HG03103 (cell line): ENCODE measurements around the gene FRAT1.
"Not testable (repeated sequence)": the region's sequence is repeated elsewhere in the genome, so short reads cannot be mapped to it uniquely, and the experiment has no call there.

Experiments
- ATAC-seq: cut with Tn5 transposase; IDR thresholded peaks from one replicate; pipeline ENCODE4 v1.9.1; 2021; ENCODE audit warnings: low read depth; ENCODE audit not compliant: unreplicated experiment

FRAT1 gene, protein sequence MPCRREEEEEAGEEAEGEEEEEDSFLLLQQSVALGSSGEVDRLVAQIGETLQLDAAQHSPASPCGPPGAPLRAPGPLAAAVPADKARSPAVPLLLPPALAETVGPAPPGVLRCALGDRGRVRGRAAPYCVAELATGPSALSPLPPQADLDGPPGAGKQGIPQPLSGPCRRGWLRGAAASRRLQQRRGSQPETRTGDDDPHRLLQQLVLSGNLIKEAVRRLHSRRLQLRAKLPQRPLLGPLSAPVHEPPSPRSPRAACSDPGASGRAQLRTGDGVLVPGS

DNA sequence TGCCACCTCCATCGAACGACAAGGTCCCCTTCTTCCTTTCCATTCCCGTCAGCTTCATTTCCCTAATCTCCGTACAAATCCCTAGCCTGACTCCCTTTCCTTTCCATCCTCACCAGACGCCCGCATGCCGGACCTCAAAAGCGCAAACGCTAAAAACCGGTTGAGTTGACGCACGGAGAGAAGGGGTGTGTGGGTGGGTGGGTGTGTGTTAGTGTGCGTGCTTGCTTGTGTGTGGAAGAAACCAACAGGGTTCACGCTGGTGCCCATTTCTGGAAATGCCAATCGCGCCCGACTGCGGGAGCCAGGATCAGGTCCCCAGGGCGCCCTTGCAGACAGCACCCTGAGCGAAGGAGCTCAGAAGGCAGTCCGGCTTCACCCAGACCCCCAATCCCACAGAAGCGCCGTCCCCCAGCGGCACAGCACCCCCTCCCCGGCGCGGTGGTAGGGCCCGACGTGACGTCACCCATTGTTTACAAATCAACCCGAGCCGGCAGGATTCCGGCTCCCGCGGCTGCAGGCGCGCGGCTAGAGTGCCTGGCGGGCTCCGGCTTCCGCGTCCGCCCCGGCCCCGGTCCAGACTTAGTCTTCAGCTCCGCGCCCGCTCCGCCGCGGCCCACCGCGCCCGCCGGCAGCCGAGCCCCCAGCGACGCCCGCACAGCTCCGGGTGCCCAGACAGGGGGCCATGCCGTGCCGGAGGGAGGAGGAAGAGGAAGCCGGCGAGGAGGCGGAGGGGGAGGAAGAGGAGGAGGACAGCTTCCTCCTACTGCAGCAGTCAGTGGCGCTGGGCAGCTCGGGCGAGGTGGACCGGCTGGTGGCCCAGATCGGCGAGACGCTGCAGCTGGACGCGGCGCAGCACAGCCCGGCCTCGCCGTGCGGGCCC is at the start of gene FRAT1:
Gene FRAT1 (plus strand): TSS at position 500 of the 880 bp plus-strand sequence. CDS start 183 bp downstream, at position 683.
- ATAC-seq = peak; percentile 62

DNA sequence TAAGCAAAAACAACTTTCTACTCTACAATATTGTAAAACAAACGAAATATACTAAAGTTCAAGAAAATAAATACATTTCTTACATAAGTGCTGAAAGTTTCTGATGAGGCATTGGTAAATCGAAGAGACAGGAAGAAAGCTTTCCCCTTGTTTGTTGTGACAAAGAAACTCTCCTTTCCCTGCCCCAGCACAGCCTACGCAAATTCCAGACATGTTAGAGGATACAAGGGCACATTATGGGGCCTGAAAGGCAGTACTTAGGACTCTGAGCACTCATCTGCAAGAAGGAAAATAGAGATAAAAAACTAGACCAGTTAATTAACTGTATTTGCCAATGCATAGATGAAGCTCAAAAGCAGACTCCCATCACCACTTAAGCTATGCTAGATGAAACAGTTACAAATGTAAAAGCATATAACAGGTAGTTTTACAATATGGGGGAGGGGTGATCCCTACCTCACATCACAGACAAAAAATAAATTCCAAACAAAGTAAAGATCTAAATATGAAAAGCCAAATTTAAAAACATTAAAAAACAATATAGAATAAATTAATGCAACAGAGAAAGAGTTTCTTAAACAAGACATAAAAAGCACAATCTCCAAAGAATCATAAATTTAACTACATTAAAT is 48.4 kb upstream of the FRAT1 start:
- ATAC-seq = no peak

DNA sequence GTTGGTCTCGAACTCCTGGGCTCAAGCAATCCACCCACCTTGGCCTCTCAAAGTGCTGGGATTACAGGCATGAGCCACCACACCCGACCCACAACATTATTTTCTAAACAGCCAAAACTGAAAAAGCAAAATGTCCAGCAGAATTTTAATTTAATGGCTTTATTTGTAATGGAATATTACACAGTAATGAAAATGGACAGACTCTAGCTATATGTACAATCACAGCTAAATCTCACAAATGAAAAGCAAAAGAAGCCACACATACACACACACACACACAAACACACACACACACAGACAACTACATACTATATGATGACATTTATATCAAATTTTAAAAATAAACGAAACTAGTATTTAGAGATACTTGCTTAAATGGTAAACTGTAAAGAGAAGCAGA is 45.4 kb upstream of the FRAT1 start:
- no peak for ATAC-seq

DNA sequence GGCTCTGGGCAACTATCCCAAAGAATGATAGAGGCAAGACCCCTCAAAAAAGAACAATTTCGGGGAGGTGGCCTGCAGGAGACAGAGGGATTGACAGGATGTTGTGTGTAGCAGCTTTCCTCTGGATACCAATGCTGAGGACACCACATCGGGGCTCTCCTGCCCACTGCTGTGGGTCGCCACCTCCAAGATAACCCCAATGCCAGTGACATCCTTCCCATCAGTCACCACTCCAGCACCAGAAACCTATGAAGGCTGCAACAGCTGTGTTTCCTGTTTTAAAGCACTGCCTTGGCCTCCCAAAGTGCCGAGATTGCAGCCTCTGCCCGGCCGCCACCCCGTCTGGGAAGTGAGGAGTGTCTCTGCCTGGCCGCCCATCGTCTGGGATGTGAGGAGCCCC is 44.2 kb upstream of the FRAT1 start:
- no peak for ATAC-seq

DNA sequence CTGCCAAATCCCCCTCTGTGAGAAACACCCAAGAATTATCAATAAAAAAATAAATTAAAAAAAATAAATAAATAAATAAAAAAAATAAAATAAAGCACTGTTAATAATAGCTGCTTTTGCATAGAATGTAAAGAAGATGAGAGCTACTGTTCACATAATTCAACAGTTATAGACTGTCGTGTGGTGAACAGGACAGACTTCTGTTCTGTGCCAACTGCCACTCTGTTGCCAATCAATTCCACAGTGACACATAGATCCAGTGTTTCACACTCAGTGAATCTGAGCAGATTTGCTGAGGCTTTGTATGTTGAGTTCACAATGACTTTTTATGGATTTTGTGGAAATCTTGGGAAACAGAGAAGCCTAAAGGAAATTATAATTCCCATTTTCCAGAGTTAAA is 41.5 kb upstream of the FRAT1 start:
- ATAC-seq = no peak

DNA sequence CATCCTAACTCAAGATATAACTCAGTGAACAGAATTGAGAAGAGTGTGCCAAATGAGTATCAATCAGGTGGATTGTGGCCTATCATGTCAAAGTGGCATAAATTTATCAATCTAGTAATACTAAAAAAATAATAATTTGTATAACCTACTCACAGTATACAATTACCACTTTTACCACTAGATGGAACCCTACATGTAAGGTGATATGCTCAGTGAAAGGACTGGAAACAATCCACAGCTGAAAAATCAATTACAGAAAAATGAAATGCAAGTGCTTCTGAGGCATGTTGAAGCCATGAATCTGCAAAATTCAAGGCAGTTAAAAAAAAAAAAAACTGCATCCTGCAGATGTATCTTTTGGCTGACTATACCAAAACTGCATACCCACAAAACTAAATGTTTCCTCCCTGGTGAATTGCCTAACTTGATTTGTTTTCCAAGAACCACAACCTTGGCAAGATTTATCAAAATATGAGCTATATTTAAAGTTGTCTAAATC is 40.5 kb upstream of the FRAT1 start:
- no peak for ATAC-seq

DNA sequence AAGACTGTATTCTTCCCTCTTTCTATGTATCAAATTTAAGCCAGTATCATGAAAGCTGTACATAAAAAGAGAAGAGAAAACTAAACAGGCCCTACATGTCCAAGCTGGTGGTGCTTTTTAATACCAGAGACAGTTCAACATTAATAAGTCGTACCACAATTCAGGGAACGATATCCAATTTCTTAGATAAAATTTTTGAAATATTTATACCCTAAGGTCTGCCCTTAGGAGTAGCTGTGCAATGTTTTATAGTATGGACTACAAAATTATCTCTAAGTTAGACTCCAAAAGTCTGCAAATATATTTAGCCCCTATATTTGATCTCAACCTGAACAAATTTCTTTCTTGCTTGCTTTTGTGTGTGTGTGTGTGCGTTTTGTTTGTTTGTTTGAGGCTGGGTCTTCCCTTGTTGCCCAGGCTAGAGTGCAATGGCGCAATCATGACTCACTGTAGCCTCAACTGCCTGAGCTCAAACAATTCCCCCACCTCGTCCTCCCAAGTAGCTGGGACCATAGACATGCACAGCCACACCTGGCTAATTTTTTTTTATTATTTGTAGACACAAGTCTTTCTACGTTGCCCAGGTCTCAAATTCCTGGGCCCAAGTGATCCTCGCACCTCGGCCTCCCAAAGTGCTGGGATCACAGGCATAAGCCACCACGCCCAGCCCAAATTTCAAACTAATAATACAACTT is 39.8 kb upstream of the FRAT1 start:
- ATAC-seq = no peak

DNA sequence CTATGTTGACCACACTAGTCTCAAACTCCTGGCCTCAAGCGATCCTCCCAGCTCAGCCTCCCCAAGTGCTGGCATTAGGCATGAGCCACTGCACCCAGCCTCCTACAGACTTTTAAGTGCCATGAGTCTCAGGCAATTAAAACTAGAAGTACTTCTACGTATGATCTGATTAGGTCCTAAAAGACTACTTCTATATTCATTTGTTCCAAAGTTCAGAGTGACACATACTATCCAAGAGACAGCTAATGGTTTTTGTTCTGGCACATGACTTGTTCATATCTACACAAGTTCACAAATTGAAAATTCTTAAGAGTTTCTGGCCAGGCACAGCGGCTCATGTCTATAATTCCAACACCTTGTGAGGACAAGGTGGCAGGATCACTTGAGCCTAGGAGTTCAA is 38.3 kb upstream of the FRAT1 start:
- ATAC-seq = no peak

DNA sequence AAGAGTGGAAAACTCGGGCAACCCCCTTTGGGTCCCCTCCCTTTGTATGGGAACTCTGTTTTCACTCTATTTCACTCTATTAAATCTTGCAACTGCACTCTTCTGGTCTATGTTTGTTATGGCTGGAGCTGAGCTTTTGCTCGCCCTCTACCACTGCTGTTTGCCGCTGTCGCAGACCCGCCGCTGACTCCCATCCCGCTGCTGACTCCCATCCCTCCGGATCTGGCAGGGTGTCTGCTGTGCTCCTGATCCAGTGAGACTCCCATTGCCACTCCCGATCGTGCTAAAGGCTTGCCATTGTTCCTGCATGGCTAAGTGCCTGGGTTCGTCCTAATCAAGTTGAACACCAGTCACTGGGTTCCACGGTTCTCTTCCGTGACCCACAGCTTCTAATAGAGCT is 29.0 kb upstream of the FRAT1 start:
- not testable (repeated sequence) for ATAC-seq

DNA sequence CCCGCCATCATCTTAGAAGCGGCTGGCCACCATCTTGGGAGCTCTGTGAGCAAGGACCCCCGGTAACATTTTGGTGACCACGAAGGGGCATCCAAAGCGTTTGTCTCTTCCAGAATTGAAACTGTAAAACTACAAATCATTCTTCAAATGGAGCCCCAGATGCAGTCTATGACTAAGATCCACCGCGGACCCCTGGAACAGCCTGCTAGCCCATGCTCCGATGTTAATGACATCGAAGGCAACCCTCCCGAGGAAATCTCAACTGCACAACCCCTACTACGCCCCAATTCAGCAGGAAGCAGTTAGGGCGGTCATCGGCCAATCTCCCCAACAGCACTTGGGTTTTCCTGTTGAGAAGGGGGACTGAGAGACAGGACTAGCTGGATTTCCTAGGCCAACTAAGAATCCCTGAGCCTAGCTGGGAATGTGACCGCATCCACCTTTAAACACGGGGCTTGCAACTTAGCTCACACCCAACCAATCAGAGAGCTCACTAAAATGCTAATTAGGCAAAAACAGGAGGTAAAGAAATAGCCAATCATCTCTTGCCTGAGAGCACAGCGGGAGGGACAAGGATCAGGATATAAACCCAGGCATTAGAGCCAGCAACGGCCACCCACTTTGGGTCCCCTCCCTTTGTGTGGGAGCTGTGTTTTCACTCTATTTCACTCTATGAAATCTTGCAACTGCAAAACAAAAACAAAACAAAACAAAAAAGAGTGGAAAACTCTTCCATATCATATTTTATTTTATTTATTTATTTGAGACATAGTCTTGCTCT is 28.3 kb upstream of the FRAT1 start:
- ATAC-seq = not testable (repeated sequence)

DNA sequence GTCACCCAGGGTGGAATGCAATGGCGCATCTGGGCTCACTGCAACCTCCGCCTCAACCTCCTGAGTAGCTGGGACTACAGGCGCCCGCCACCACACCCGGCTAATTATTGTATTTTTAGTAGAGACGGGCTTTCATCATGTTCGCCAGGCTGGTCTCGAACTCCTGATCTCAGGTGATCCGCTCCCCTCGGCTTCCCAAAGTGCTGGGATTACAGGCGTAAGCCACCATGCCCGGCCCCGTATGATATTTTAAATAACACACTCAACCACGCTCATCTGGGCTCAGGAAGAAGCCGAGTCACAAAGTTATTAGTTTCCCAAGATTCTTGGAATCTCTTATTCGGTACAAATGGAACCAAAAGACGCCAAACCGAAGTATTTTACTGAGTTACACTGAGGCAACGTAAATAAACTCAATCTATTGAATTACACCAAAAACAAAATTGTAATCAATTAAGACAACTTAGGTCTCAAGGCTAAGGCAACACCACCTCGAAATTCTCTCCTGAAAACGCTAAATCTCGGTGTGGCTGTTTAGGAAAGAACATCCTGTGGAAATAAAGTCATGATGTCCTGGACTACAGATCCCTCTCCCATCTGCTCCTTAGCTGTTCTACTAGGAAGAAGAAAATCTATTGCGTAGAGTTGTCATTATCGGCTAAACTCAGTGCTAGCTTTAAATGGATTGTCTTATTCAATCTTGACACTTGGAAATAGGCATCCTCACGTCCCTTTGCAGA is 27.5 kb upstream of the FRAT1 start:
- no peak for ATAC-seq

DNA sequence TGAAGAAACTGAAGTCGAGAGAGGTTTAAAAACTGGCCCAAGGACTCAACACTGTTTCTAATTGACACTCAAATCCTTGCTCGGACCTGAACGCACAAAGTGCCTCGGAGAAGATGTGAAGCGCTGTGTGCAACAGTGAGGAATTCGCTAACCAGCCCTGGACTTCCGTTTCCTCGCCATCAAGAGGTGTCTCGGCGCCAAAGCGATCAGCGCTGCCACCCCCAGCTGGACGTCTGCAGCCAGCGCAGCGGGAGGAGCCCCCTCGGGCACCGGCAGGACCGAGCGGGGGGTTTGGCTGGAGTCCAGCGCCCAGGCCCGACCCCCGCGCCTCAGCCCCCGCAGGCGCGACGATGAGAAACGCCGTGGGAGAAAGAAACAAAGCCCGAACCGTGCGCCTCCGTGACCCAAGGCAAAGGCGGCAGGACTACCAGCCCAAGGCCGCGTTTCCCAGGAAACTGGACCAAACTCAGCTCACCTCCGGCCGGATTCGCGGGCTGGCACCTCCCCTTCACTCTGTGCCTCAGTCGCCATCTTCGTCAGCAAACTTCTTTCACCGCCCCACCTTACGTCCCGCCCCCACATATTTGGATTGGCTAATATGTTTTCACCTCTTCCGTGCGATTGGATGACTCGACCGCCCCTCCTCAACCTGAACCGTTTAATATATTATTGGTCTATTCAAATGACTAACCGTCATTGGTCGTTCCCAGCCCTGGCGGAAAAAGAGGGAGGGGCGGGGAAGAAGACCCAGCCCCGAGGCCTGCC is 26.8 kb upstream of the FRAT1 start, which contains the start of gene ARHGAP19:
Gene ARHGAP19 (minus strand): TSS at position 541 of the 765 bp plus-strand sequence. CDS start 10 bp downstream, at position 531.
- peak; percentile 98 for ATAC-seq

DNA sequence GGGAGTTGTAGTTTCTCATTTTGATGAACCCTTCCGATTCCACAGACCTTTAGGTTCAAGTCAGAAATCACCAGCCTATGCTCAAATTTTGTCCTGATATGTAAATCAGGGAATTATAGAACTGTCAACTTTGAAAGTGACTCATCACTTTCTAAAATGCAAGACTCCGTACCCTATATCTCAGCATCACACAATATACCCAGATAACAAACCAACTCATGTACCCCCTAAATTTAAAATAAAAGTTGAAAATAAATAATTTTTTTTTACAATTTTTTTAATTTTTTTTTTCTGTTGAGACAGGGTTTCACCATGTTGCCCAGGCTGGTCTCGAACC is 26.2 kb upstream of the FRAT1 start:
- no peak for ATAC-seq

DNA sequence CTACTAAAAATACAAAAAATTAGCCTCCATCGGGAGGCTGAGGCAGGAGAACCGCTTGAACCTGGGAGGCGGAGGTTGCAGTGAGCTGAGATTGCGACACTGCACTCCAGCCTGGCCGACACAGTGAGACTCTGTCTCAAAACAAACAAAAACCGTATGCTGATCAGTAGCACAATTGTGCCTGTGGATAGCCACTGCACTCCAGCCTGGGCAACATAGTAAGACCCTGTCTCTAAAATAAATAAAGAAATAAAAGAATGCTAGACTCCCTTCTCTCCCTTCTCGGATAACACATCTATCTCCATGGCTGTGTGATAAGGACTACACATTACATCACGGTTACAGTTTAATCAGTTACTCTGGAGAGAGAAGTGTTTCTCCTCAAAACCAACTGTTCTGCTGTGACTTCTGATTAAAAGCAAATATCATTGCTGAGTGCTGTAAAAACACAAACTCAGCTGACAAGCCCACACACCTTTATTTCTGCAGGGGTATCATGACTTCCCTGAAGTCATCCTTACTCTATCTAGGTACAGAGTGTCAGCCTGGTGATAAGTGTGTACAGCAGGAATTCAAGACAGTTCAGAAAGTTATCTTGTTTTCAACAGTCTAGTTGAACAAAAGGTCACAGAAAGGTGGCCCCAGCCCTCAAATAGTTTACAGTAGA is 21.4 kb upstream of the FRAT1 start:
- ATAC-seq = no peak

DNA sequence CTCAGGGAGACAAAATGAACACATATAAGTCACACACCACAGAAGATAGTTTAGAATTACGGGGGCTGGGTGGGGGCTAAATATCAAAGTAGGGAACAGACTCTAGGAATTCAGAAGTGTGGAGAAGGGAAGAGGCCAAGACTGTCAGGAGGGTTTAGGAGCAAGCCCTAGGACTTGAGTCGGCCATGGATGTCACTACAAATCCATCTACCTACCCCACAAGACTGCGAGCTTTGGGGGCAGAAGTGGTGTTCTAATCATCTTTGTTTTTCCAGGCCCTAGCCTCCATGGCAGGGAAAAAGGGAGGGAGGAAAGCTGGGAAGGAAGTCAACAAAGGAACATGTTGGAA is 20.9 kb upstream of the FRAT1 start:
- ATAC-seq = no peak

DNA sequence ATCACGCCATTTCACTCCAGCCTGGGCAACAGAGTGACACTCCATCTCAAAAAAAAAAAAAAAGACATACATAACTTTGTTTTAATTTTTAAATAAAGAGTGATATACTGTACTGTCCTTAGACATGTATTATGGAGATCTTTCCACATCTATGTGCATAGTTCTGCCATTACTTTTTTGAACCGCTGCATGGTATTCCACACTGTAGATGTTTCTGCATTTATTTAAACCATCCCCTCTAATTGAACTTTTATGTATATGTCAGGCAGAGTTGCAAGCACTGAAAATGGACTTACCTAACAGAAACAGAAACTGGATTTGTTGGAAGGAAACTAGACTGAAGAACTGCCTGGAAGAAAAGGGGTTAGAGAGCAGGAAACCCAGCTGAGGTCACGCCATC is 18.1 kb upstream of the FRAT1 start:
- no peak for ATAC-seq

DNA sequence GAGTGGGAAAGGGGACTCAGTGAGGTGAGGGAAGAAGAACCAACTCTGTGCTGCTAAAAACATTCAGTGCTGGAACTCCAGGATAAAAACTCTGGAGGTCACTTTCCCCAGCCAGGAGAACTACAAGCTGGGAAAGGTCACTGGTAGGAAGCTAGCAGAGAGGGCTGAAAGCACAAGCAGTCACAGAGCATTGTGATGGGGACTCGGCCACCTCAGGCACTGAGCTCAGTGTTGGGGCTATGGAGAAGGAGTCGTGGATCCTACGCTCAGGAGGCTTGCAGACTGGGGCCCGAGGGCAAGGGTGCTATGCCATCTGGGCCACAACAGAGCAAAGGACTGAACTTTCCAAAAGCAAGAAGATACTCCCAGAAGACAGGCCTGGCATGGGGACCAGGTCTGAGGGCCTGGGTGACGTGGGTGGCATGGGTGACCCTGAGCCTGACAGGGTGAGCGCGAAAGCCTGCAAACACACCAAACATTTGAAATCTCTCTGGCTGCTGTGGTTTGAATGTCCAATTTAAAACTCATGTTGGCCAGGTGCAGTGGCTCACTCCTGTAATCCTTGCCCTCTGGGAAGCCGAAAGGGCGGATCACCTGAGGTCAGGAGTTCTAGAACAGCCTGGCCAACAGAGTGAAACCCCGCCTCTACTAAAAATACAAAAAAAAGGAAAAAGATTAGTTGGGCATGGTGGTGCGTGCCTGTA is 16.8 kb upstream of the FRAT1 start:
- ATAC-seq = no peak
